Skin epidermis (tissue), 12 donors: Measurements from ENCODE around the gene MRPL41.
"Not testable (repeated sequence)": the region's sequence is repeated elsewhere in the genome, so short reads cannot be mapped to it uniquely, and the experiment has no call there.

Experiments
- H3K27ac ChIP-seq, 21 experiments: fragments of 200-600 bp; sonication (generic) in 11 of 21; one replicate each; pipeline ENCODE4 v1.5.0; 2020; ENCODE audit warnings: mild to moderate bottlenecking in 3 of 21, inconsistent platforms in 2 of 21, moderate library complexity in 2 of 21
- H3K4me3 ChIP-seq, 7 experiments: fragments of 200-600 bp; sonication (generic) in 2 of 7; one replicate each; pipeline ENCODE4 v1.5.0; 2020; ENCODE audit warnings: inconsistent platforms in 2 of 7, mild to moderate bottlenecking in 2 of 7, moderate library complexity in 1 of 7

Gene MRPL41

DNA sequence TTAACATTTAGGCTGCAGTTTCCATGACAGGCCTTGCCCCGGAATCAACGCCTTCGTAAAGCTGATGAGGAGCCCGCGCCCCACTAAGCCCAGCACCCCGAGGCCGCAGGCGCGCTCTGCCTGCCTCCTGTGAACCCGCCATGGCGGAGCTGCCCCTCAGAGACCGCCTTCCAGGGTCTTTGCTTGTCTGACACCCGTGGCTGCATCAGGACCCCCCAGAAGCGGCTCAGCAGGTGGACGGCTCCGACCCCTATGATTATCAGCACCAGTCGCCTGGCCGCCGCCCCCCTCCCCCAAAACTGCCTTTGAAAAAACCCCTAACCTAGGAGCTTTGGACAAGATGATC lies 27.6 kb downstream of the MRPL41 start:
- Histone ChIP-seq H3K4me3 (peak overlapping the region; percentile 80 to 98 (median 95)), H3K27ac (peak overlapping the region in 20 of 21 experiments; percentile 66 to 92 (median 87))

DNA sequence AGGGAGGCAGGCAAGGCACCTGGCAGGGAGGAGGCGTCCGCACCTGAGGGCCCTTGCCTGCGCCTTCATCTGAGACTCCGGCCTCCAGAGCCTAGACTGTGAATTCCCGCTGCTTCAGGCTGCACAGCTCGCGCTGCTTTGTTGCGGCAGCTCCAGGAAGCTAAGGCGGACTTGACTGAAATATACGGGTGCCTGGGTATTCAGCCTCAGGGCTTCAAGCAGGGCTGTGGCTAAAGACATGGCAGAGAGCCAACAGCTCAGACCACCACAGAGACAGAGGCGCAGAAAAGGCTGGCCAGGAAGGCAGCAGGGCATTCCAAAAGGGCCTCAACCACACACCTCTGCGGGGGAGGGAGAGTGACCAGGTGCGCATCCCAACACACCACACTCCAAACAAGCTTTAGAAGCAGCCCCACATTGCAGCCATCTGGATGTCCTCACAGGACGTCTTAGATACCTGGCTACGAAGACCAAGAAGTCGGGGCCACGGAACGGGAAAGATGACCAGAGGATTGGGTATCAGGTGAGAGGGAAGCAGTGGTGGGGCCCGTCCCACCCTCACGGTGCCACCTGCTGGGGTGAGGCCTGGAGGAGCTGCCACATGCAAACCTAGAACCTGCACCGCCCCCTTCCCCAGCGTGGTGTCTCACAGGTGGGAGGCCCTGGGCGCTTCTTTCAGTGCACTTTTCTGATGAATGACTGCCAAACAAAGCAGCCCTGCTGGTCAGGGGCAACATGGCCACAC lies 28.7 kb downstream of the MRPL41 start:
- Histone ChIP-seq H3K4me3 (no peak overlapping the region), H3K27ac (no peak overlapping the region)

DNA sequence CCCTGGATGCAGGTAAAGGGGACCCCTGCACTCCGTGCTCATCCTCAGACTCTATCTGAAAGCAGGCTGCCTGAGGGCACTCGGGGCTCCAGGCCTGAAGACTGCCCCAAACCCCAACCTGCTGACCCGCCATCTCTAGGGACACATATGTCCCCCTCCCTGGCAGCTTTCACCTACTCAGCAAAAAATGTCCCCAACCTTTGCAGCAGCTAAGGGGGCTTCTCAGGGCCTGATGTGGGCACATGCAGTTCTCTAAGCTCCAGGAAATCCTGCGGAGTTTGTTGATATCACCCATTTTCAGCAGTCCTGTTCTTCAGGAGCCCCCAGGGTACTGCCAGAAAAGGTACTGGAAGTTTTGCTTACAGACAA lies 29.3 kb downstream of the MRPL41 start:
- H3K27ac ChIP-seq, result no peak overlapping the region
- H3K4me3 ChIP-seq, result no peak overlapping the region

DNA sequence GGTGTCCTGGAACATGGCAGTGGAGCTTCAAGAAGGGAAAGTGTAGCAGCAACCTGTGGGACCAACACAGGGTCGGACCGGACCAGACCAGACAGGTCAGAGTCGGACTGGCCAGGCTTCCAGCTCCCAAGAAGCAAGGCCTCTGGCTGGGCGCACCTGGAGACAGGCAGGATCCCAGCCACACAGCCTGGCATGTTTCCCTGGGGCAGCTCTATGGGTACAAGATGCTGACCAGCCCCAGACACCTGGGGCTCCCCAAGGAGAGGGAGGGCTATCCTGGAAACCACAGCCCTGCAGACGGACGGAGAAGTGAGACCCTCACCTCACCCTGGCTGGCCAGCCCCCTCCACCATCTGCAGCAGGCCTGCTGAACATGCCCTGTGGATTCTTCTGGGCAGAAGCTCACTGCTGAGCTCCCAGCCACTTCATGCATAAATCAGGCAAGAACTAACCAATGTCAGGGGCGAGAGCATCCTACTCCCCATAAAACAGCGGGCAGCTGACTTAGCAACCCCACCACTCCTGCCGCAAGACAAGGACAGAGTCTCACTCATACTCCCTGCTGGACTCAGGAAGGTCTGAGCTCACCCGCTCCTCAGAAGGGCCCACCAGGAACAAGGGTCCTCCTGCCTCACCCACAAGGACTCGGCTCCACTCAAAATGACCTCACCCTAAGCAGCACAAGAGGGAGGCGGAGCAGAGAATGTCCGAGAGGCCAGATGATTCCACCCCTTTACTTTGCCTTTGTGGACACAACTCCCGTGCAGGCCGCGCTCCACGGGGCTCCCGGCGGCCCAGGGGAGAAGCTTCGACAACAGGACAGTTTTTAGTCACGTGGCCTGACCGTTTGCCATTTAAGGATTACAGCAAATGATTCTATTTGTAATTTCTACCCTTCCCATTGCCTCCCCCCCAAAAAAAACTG lies 29.9 kb downstream of the MRPL41 start:
- Histone ChIP-seq H3K27ac (no peak overlapping the region), H3K4me3 (no peak overlapping the region)

DNA sequence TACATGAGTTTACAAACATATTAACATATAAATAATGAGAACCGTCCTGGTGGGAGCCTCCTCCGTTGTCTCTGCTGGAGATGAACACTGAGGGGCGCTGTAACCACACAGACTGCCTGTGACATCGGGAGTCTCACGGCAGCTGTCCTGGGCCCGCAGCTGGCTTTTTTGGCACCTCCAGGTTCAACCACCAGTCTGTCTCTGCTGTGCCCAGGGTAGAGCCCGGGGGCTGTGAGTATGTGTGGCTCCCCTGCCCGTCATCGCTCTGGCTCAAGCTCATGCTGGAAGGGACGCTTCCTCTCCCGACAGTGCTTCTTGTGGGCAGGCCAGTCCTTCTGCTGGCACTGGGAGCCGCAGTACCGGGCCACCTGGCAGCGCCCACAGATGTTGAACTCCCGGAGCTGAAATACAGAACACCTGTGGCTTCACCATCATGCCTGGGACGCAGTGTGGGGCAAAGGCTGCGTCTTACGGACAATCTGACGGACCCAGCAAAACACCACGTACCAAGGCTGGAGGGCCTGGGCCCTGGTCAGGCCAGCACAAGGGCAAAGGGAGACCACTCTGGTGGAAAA lies 30.7 kb downstream of the MRPL41 start:
- no peak overlapping the region for H3K4me3 ChIP-seq
- no peak overlapping the region for H3K27ac ChIP-seq

DNA sequence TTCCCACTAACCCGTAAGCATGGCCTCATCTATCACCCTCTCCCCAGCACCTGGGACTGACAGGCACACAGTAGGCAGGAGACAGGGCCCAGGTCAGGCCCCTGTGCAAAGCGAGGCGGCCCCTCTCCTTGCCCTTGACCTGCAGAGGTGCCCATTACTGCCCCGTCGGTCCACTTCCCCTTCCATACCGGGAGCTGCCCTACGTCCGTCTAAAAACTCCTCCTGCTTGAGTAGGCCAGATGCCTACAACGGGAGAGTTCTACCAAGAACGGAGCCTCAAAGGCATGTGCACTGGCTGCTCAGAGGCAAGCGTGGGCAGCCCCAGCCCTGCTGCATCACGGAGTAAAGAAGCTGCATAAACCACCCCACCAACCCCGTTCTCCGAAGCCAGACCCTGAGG lies 31.7 kb downstream of the MRPL41 start:
- Histone ChIP-seq H3K27ac (no peak overlapping the region), H3K4me3 (no peak overlapping the region)

DNA sequence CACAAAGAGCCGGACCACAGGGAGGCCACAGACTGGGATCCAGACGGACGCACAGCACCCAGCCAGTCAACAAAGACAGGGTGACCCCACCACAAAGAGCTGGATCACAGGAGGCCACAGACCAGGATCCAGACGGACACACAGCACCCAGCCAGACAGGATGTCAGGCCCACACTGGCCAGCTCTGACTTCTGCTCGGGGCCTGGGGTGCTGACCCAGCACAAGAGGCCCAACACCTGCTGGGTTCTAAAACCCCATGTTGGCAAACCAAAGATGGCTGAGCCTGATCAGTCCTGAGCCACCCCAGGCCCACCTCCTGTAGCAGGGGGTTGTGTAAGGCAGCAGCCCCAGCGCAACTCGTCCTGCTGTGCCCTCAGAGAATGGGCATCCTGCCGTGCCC lies 32.3 kb downstream of the MRPL41 start:
- Histone ChIP-seq H3K4me3 (no peak overlapping the region), H3K27ac (no peak overlapping the region)

DNA sequence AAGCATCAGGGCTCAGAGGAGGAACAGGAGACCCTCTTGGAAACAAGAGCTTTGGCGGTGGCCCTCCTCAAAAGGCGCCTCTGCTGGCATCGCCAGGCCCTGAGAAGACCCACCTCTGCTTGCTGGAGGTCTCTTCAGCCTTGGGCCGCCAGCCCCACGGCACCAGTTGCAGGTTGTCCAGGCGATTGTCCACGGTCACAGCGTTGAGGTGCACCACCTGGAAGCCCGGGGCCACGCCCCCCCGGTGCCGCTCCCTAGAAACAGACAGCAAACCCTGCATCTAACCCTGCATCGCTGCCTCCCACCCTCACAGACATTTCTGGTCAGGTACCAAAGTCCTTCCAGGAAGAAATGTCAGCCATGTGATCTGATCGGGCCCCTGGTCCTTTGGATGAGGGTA lies 35.2 kb downstream of the MRPL41 start:
- Histone ChIP-seq H3K4me3 (no peak overlapping the region), H3K27ac (no peak overlapping the region)

DNA sequence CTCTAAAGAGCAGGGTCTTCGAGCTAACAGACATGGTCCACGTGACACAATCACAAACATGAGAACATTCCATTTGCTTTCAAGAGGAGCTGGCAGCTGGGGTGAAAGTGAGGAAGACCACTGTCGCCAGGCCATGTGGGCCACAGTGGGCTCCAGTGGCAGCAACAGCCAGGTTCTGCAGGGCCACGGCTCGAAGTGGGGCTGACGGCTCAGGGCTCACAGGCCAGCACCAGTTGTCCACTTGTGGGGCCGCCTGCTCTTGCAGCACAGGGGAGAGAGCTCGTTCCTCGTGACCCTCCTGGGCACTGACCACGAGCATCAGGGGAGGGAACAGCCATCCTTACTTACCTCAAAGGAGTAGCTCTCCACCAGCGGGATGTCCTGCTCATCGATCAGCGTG lies 36.6 kb downstream of the MRPL41 start:
- Histone ChIP-seq H3K27ac (no peak overlapping the region), H3K4me3 (no peak overlapping the region)

DNA sequence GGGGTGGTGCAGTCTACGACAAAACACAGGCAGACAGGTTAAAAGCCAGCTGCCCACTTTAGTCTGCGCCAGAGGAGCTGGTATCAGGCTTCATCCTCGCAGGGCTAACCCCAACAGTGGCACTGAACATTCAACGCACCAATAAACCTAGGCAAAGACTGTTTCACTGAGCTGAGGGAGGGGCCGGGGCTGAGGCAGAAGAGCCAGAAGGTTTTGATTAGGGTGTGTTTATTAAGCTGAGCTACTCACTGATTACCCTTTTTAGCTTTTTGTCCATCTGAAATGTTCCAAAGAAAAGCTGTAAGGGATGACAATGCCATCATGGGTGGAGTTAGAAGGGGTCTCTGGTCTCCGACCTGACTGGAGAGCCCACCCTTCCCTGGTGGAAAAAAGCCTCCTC lies 37.2 kb downstream of the MRPL41 start:
- H3K4me3 ChIP-seq, result peak overlapping the region in 4 of 7 experiments; percentile 49 to 90 (median 81)
- peak overlapping the region in 8 of 21 experiments; percentile 50 to 82 (median 69) for H3K27ac ChIP-seq

DNA sequence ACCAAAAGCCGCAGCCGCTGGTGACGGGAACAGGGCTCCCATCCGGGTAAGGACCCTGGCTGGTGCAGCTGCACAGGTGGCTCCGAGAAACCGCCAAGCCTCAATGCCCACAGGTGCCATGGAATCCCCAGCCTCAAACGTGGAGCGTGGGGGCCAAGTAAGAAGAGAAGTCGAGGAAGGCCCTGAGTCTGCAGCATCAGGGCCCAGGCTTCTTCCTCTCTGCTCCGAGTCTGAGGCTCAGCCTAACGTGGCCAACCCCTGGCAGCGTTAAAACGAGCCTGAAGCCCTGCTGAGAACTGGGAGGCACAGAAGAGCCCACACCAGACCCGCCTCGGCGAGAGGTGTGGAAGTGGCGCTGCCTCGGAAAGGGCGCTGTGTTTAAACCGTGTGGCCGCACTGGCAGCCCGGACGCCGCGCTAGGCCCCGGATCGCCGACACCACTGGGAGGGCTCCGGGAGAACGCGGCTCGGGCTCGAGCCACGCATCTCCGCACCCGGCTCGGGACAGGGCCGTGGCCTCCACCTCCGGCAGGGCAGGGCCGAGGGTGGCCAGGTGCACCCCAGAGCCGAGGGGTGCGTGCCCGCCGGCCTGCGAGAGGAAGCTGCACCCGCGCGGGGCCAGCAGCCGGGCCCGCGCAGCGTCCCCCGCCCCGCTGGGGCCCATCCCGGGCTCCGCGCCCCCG lies 37.9 kb downstream of the MRPL41 start:
- H3K27ac ChIP-seq, result peak overlapping the region in 18 of 21 experiments; percentile 14 to 82 (median 68)
- H3K4me3 ChIP-seq, result peak overlapping the region; percentile 44 to 90 (median 75)

DNA sequence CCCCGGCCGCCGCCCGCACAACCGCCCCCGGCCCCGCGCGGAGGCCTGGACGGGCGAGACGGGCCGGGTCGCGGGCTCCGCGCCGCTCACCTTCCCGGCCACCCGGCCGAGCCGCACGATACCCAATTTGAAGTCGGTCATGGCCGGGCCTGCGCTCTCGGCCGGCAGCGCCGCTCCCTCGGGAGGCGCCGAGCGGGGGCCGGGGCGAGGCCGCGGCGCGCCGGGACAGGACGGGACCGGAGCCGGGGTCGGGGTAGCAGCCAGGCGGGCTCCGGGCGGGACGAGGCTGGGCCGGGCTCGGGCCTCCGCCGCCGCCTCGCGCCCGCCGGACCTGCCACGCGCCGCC lies 38.4 kb downstream of the MRPL41 start:
- Histone ChIP-seq H3K27ac (peak overlapping the region in 11 of 21 experiments; percentile 22 to 82 (median 66)), H3K4me3 (peak overlapping the region; percentile 44 to 90 (median 75))

DNA sequence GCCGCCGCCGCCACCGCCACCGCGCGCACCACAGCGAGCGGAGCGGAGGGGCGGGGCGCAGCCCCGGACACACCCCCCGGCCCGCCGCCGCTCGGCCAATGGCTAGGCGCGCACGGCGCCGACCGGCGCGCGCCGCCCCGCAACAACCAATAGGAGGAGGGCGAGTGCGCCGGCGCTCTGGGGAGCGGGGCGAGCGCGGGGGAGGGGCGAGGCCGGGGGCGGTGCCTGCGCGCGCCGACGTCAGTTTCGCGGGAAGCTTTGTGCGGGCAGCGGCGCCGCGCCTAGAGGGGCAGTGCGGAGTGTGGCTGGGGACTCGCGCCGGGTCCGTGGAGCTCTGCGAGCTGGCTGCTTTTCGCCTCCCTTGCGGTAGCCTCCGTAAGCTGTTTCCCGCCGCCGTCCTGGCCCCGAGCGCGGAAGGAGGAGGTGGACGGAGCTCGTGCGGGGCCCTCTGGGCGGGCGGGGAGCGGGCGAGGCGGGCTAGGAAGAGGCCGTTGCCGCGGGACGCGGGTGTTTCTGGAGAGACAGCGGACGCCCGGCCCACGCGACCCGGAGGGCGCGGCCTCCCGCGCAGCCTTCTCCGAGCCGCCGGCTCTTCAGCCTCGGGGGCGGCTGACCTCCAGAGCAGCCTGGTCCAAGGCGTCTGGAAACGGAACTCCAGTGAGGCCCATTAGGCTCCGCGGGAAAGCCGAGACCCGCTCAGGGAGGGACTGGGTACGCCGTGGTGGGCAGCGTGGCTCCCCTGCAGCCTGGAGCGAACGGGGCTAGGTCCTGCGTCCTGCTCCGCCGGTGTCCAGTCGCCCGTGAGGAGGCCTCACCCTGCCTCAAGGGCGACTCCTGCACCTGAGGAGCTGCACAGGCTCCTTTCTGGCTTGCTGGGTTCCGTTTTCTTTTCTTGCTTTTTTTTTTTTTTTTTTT lies 39.0 kb downstream of the MRPL41 start, which contains the start of gene ZMYND19:
Gene ZMYND19, minus strand, starts transcription at position 44 of the 915 bp plus-strand sequence. CDS start 249 bp downstream, outside the sequence.
- H3K4me3 ChIP-seq, result peak within 1 kb of the TSS; percentile 59 to 91 (median 79)
- peak within 1 kb of the TSS in 20 of 21 experiments; percentile 6 to 85 (median 73) for H3K27ac ChIP-seq

DNA sequence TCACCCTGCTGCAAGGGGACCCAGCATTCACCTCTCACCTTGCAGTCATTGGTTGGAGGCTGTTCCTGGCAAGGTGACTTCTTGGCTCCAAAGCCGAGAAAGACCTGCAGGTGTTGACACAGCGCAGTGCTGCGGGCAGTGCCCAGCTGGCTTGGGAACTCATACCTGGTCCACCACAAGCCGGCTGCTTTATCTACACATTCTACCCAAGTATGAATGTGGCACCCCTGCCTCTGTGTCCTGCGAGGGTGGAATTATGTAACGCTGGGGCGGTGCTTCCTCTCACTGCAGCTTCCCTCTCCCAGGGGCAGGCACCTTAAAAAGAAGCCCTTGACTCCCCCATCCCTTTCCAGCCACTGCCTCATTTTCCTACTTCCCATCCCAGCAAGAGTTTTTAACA lies 41.1 kb downstream of the MRPL41 start:
- Histone ChIP-seq H3K4me3 (no peak overlapping the region), H3K27ac (no peak overlapping the region)

DNA sequence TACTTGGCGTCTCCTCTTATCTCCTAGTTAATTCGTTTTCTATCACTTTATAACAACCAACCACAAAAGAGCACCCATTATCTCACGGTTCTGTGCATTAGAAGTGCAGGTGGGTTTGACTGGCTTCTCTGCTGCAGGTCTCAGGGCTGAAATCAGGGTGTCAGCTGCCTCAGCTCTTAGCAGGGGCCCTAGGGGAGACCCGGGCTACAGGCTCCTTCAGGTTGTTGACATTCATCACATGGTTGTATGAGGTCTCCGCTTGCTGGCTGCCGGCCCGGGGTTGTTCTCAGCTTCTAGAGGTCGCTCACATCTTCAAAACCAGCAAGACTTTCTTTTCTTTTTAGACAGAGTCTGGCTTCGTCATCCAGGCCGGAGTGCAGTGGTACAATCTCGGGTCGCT lies 41.5 kb downstream of the MRPL41 start:
- H3K27ac ChIP-seq, result no peak overlapping the region
- H3K4me3 ChIP-seq, result no peak overlapping the region

DNA sequence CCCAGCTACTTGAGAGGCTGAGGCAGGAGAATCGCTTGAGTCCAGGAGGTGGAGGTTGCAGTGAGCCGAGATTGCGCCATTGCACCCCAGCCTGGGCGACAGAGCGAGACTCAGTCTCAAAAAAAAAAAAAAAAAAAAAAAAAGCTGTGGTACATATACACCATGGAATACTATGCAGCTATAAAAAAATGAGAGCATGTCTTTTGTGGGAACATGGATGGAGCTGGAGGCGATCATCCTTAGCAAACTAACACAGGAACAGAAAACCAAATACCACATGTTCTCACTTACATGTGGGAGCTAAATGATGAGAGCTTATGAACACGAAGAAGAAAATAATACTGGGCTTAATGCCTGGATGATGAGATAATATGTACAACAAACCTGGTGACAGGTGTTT lies 44.9 kb downstream of the MRPL41 start:
- not testable (repeated sequence) for H3K27ac ChIP-seq, H3K4me3 ChIP-seq

DNA sequence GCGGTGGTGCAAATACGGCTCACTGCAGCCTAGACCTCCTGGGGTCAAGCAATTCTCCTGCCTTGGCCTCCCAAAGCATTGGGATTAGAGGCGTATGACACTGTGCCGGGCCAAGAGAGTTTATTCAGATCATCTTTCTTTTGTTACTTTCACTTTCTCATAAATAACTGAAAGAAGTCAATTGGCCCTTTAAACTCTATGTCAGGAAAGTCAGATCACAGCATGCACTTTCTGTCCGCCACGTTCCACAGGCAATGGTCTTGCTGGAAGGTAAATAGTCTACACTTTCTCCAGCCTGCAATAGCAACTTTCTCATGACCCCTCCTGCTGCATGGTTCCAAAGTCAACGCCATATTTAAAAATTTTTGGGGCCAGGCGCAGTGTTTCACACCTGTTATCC lies 47.3 kb downstream of the MRPL41 start:
- no peak overlapping the region for H3K4me3 ChIP-seq
- no peak overlapping the region for H3K27ac ChIP-seq
